GM20000 (cell line): ENCODE results near the gene ST3GAL3.

Experiments
- DNase-seq: peaks from one replicate; pipeline ENCODE4 v3.0.0; 2012; ENCODE audit warnings: low spot score
- TF ChIP-seq, protein P1 (sequence below): IDR thresholded peaks from 2 replicates; pipeline ENCODE4 v1.5.1; 2012; ENCODE audit warnings: mild to moderate bottlenecking, control low read depth; ENCODE audit errors: extremely low read depth, missing control alignments

The ST3GAL3 gene, protein sequence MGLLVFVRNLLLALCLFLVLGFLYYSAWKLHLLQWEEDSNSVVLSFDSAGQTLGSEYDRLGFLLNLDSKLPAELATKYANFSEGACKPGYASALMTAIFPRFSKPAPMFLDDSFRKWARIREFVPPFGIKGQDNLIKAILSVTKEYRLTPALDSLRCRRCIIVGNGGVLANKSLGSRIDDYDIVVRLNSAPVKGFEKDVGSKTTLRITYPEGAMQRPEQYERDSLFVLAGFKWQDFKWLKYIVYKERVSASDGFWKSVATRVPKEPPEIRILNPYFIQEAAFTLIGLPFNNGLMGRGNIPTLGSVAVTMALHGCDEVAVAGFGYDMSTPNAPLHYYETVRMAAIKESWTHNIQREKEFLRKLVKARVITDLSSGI

DNA sequence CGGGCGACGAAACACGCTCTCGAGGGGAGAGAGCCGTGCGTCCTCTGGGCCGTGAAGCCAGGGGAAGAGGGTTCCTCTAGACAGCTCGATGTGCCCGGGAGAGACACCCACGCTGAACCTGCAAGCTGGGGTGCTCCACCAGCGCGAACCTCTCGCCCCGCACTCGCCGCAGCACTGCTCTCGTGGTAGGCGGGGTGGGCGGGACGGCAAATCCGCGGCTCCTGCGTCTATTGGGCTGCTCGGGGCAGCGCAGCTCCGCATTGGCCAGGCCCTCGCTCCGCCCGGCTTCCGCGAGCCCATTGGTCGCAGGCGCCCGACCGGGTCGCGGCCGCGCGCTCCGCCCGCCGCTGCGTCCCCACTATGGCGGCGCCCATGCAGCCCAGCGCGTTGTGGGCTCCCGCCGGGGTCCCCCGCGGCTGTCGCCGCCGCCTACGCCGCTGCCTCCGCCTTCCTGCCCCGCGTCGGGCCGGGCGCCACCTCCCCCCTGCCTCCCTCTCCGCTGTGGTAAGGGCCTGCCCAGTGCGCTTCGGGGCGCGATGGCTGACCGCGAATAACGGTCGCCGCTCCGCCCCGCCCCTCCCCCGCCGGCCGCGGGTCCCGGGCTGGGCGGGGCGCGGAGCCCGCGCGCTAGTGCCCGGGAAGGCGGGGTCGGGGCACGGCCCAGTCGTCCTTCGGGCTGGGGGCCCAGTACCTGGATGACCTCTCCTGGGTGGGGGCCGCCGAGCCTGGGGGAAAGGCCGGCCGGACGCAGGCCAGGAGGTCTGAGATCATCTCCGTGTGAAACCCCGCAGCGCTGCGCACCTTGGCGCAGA lies at the start of gene ST3GAL3:
Gene ST3GAL3, plus strand, starts transcription at position 347 of the 812 bp plus-strand sequence. CDS start 28,727 bp downstream, outside the sequence.
- TF ChIP-seq, protein P1, sequence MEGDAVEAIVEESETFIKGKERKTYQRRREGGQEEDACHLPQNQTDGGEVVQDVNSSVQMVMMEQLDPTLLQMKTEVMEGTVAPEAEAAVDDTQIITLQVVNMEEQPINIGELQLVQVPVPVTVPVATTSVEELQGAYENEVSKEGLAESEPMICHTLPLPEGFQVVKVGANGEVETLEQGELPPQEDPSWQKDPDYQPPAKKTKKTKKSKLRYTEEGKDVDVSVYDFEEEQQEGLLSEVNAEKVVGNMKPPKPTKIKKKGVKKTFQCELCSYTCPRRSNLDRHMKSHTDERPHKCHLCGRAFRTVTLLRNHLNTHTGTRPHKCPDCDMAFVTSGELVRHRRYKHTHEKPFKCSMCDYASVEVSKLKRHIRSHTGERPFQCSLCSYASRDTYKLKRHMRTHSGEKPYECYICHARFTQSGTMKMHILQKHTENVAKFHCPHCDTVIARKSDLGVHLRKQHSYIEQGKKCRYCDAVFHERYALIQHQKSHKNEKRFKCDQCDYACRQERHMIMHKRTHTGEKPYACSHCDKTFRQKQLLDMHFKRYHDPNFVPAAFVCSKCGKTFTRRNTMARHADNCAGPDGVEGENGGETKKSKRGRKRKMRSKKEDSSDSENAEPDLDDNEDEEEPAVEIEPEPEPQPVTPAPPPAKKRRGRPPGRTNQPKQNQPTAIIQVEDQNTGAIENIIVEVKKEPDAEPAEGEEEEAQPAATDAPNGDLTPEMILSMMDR, result no peak
- DNase-seq, result peak; percentile 97

DNA sequence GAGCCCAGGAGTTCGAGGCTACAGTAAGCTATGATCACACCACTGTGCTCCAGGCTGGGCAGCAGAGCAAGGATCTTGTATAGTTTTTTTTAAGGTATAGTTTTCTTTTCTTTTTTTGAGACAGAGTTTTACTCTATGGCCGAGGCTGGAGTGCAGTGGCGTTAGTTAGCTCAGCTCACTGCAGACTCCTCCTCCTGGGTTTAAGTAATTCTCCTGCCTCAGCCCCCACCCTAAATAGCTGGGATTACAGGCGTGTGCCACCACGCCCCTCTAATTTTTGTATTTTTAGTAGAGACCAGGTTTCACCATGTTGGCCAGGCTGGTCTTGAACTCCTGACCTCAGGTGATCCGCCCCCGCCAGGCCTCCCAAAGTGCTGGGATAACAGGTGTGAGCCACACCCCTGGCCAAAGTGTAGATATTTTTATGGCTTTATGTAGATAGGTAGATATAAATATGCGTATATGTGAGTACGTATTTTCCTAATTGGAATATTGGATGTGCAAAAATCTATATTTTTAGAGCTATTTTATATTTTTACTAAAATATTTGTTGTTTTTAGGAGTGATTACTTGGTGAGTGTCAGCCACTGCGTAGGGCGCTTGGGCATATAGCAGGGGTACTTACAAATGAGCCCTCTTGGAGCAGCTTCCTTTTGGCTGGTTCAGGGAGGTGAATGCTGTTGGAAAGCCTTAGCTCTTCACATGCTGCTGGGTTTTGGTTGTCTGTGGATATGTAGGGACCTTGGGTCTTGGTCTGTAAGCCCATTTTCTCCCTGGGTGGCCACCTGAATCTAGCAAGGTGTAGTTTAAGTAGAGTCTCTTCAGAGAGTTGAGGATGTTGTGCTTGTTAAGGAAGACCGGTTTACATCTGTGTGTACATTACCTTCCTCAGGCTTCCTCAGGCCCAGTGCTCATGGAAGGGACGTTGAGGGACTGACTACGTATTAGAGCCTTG lies 47.8 kb upstream of the ST3GAL3 start:
- TF ChIP-seq, protein P1, result no peak
- DNase-seq, result no peak

DNA sequence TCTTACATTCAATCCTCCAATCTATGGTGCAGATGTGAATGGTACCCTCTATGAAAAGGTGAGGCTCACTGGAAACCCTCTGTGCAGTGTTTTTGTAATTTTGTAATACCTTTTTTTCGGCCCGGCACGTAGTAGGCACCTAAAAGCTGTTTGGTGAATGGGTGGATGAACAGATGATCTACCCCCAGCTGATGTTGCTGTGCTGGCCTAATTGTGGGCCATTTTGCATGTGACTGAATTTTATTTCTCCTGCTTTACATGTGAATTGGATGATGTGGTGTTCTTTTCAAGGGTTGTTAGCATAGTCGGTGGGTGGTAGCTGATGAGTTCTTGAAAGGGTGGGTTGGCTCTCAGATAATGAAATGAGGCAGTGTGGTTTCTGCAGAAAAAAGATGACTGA lies 47.0 kb upstream of the ST3GAL3 start:
- TF ChIP-seq, protein P1, result no peak
- DNase-seq, result no peak

DNA sequence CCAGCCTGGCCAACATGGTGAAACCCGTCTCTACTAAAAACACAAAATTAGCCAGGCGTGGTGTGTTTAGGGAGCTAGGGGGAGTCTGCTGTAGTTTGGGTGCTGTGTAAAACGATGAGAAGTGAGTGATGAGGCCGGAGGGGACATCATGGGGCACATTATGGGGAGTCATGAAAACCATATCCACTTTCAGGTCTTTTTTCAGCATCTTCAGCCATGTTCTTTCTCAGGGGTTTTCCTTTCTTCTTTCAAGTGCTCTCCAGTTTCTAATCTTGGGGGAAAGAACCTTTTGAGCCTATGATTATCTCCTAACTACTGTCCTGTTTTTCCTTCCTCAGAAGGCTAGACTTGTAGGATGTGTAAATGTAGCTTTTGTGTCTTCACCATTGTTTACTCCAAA lies 43.0 kb upstream of the ST3GAL3 start:
- peak; percentile 47 for DNase-seq
- TF ChIP-seq, protein P1, result no peak

DNA sequence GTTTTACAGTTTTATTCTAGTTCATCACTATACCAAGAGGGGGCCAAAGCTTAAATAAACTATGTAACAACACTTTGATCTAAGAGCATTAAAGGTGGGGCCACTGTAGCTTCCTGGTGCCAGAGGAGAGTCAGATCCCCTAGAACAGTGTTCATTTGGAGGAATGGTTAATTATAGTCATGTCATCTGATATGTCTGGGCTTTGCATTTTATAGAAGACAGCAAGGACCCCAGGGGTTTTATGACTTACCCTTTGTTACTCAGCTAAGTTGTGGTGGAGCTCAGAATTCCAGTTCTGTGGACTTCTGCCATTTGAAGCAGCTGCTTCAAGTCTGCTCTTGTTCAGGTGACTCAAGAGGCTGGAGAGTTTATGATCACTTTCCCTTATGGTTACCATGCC lies 40.7 kb upstream of the ST3GAL3 start:
- TF ChIP-seq, protein P1, result no peak
- DNase-seq, result no peak

DNA sequence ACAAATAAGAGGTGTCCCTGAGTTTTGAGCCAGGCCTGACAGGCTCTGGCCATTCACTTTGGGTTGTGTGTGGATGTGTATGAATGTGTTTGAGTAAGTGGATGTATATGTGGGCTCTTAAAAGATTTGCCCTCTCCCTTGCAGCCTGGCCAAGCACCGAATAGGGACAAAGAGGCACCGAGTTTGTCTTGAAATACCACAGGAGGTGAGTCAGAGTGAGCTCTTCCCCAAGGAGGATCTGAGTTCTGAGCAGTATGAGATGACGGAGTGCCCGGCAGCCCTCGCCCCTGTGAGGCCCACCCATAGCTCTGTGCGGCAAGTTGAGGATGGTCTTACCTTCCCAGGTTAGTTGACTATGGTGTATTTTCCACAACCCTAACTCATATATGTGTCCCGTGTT lies 38.4 kb upstream of the ST3GAL3 start:
- no peak for DNase-seq
- TF ChIP-seq, protein P1, result no peak
